K562 (cell line): ENCODE results near the gene SNTG2. TPM values are rescaled to one million over a fixed set of nuclear protein-coding genes. Genes with fewer than 3 reads are reported as not detected.

Experiments used
- ATAC-seq: fragments of 200-7000 bp; cut with Tn5 transposase; 3 replicates; pipeline ENCODE4 v1.9.1; 2020; ENCODE audit warnings: moderate library complexity
- BruUV-seq: library from RNA; stranded (reverse); fragments of 400-500 nt; replicated peaks from 2 replicates; lab custom pipeline; 2021; lab: Mats Ljungman, UMichigan
- CTCF ChIA-PET: fragments of 300-600 bp; formaldehyde crosslinking; extraction: SDS; loops from one replicate; lab custom pipeline; 2021; ENCODE audit warnings: low intra/inter-chr PET ratio; lab: Yijun Ruan, JAX
- POLR2A ChIA-PET: fragments of 300-600, 350-650 bp; sonication (Branson Sonifier 250); formaldehyde crosslinking; extraction: SDS; loops from one replicate; lab custom pipeline; 2021; ENCODE audit warnings: antibody characterized with exemption, inconsistent platforms; lab: Yijun Ruan, JAX
- DNase-seq, 4 experiments: peaks; one replicate each; pipeline versions ENCODE4 v3.0.0 to v3.0.0-alpha.2; 2011 to 2018; ENCODE audit warnings: low spot score in 3 of 4, mixed read lengths in 3 of 4; ENCODE audit errors: extremely low read depth in 1 of 4
- FAIRE-seq: peaks from 2 replicates; lab custom pipeline; 2011; peaks lifted over from hg19 to GRCh38; lab: Jason Lieb, UNC
- H2AFZ ChIP-seq: 2 replicates; pipeline ENCODE4 v1.6.0; 2011; ENCODE audit warnings: low read depth, low read length, control low read depth, inconsistent platforms
- H3K27ac ChIP-seq: fragments of 200-600 bp; 3 replicates; pipeline ENCODE4 v1.8.0; 2011; ENCODE audit warnings: low read depth, mild to moderate bottlenecking, control low read depth, inconsistent platforms, low read length, moderate library complexity, mixed read lengths; ENCODE audit errors: extremely low read depth
- H3K27me3 ChIP-seq, 2 experiments: fragments of 300-600 bp in 1 of 2; 2 replicates in 1 of 2; 3 replicates in 1 of 2; pipeline versions ENCODE4 v1.6.0 to v1.8.0; 2011; ENCODE audit warnings: inconsistent platforms in 2 of 2, low read length in 2 of 2, mild to moderate bottlenecking in 1 of 2, mixed read lengths in 1 of 2, moderate library complexity in 1 of 2; ENCODE audit not compliant: control insufficient read depth in 2 of 2, insufficient read depth in 2 of 2
- H3K36me3 ChIP-seq: fragments of 300-600 bp; 3 replicates; pipeline ENCODE4 v1.8.0; 2011; ENCODE audit warnings: mild to moderate bottlenecking, low read length, inconsistent platforms; ENCODE audit not compliant: control insufficient read depth, insufficient read depth
- H3K4me1 ChIP-seq, 2 experiments: fragments of 200-600 bp in 1 of 2; replicated peaks in 1 of 2; 2 replicates in 1 of 2; 3 replicates in 1 of 2; pipeline versions ENCODE4 v1.5.1 to v1.8.0; 2011; ENCODE audit warnings: inconsistent platforms in 2 of 2, low read length in 2 of 2, mild to moderate bottlenecking in 1 of 2, mixed read lengths in 1 of 2, moderate library complexity in 1 of 2; ENCODE audit not compliant: control insufficient read depth in 2 of 2, insufficient read depth in 2 of 2
- H3K4me2 ChIP-seq: 2 replicates; pipeline ENCODE4 v1.6.1; 2011; ENCODE audit warnings: low read length, control low read depth, inconsistent platforms, mixed read lengths; ENCODE audit not compliant: insufficient read depth
- H3K4me3 ChIP-seq: fragments of 200-600 bp; sonication (generic), shearing (Covaris generic); 2 replicates; pipeline ENCODE4 v1.5.1; 2016; ENCODE audit warnings: control low read depth, inconsistent platforms
- H3K79me2 ChIP-seq: fragments of 200-600 bp; 3 replicates; pipeline ENCODE4 v1.8.0; 2011; ENCODE audit warnings: low read length, inconsistent platforms; ENCODE audit not compliant: control insufficient read depth, insufficient read depth
- H3K9ac ChIP-seq, 2 experiments: 2 replicates each; pipeline versions ENCODE4 v1.6.0 to v1.6.1; 2011; ENCODE audit warnings: low read depth in 2 of 2, low read length in 2 of 2, control low read depth in 1 of 2, inconsistent platforms in 1 of 2, mild to moderate bottlenecking in 1 of 2, mixed read lengths in 1 of 2; ENCODE audit not compliant: insufficient read depth in 1 of 2
- H3K9me1 ChIP-seq: one replicate; pipeline ENCODE4 v1.6.0; 2011; ENCODE audit warnings: inconsistent platforms, mild to moderate bottlenecking, low read length, moderate library complexity; ENCODE audit not compliant: control insufficient read depth, insufficient read depth
- H3K9me3 ChIP-seq: replicated peaks from 2 replicates; pipeline ENCODE4 v1.5.1; 2011; ENCODE audit warnings: low read depth, low read length, inconsistent platforms; ENCODE audit not compliant: control insufficient read depth, insufficient read depth
- H4K20me1 ChIP-seq: replicated peaks from 2 replicates; pipeline ENCODE4 v1.6.1; 2011; ENCODE audit warnings: low read length, inconsistent platforms, mixed read lengths; ENCODE audit not compliant: control insufficient read depth, insufficient read depth
- CTCF ChIP-seq, 3 experiments: IDR thresholded peaks in 2 of 3; conservative IDR thresholded peaks in 1 of 3; 2 replicates each; pipeline ENCODE4 v1.5.1; 2011 to 2012; ENCODE audit warnings: low read length in 3 of 3, mild to moderate bottlenecking in 3 of 3, control low read depth in 2 of 3, improper control_type of control experiment in 1 of 3, inconsistent platforms in 1 of 3, low read depth in 1 of 3, mixed read lengths in 1 of 3, moderate library complexity in 1 of 3; ENCODE audit not compliant: insufficient read depth in 2 of 3
- GMEB1 ChIP-seq: fragments of 250-450 bp; sonication (Bioruptor Pico); IDR thresholded peaks from 2 replicates; pipeline ENCODE4 v1.4.0; 2020; ENCODE audit warnings: mild to moderate bottlenecking
- SMAD2 ChIP-seq: fragments of 150-350 bp; IDR thresholded peaks from 2 replicates; pipeline ENCODE4 v1.6.1; 2014; ENCODE audit warnings: low read depth, mild to moderate bottlenecking, low read length
- WGBS: fragments of 100-300 bp; shearing (Covaris generic); methylation state at CpG from one replicate; pipeline ENCODE4 v1.1.6; 2016; ENCODE audit warnings: low coverage, mixed read lengths; ENCODE audit not compliant: insufficient coverage; ENCODE audit errors: missing lambda C conversion rate; 5-methylcytosine and 5-hydroxymethylcytosine counted together
- in situ Hi-C: fragments of 300-500 bp; cut with MboI; formaldehyde crosslinking; loops from 4 replicates; pipeline ENCODE4 v1.15.0; 2018; ENCODE audit warnings: inconsistent platforms, mixed read lengths
- intact Hi-C: fragments of 100-400 bp; cut with micrococcal nuclease; formaldehyde crosslinking; loops from 2 replicates; pipeline ENCODE4 v1.14.2; 2022
- polyA plus RNA-seq, 8 experiments: library from polyadenylated mRNA; depleted of rRNA in 4 of 8; stranded (reverse) in 5 of 8; unstranded in 3 of 8; fragments of >200 nt; fragmentation: Nextera tagmentation in 2 of 8; fragmentation: Illumina TruSeq in 1 of 8; extraction: Ambion mirVana in 2 of 8; extraction: Trizol in 1 of 8; gene quantifications; 2 replicates each; pipeline versions ENCODE4 v1.2.1 to v1.2.3, GENCODE V29; 2011 to 2014; ENCODE audit warnings: inconsistent platforms in 1 of 8, missing spikeins in 1 of 8
- total RNA-seq, 7 experiments: library from RNA; depleted of rRNA in 6 of 7; stranded (reverse); fragments of >200 nt in 6 of 7; fragmentation: Illumina TruSeq in 2 of 7; extraction: Trizol in 2 of 7; gene quantifications; 2 replicates each; pipeline versions ENCODE4 v1.2.1 to v1.2.3, GENCODE V29; 2011 to 2021; ENCODE audit warnings: low replicate concordance in 1 of 7

Gene SNTG2
- total and polyA plus RNA-seq, 9 of the 15 experiments (the other 6 are each of a cell fraction or from before 2014, with no cell fraction given): not detected

GRCh38 chr2:1047485-1047884, 96.8 kb downstream of the SNTG2 start:
- DNase-seq (no peak), FAIRE-seq (no peak), ATAC-seq (no peak)
- H3K4me1 ChIP-seq: no peaks in the 10 kb centered on the region
- TF ChIP-seq GMEB1 (no peak), SMAD2 (no peak), CTCF (IDR thresholded peaks at IDR 0.05 in 2 of 3, conservative IDR thresholded peaks at IDR 0.05 in 1 of 3; ENCODE audit: insufficient read depth in 2 of 3, low read depth in 1 of 3, low read length in 3 of 3) (0 out of 6 replicates have a peak, but pooled peaks of 2 of the 3 experiments have one; percentile 6 to 13)
- in situ Hi-C loops: no loop called here
- no CpG with 5 or more reads among the region's 1 CpG for WGBS
- H4K20me1 ChIP-seq: no peaks in the 10 kb centered on the region
- no peaks in the 10 kb centered on the region for H3K9me3 ChIP-seq
- no peaks in the 10 kb centered on the region for H3K79me2 ChIP-seq
- intact Hi-C loops: no loop called here
- H3K27me3 ChIP-seq: no peaks in the 10 kb centered on the region
- BruUV-seq: no TSS peak
- H3K4me3 ChIP-seq: no peak overlapping the region
- CTCF ChIA-PET: no interaction called here
- no peak overlapping the region for H2AFZ ChIP-seq
- no peaks in the 10 kb centered on the region for H3K9me1 ChIP-seq
- POLR2A ChIA-PET: no interaction called here
- no peak overlapping the region for H3K4me2 ChIP-seq
- H3K36me3 ChIP-seq: no peaks in the 10 kb centered on the region
- H3K9ac ChIP-seq: no peak overlapping the region
- H3K27ac ChIP-seq: no peak overlapping the region
